Breast epithelium (tissue), 4 donors: Measurements from ENCODE around the gene ZMIZ2. TPM values are rescaled to one million over a fixed set of nuclear protein-coding genes. Genes with fewer than 3 reads are reported as not detected.

ENCODE experiments used
- DNase-seq, 2 donors: peaks; one replicate each; pipeline ENCODE4 v3.0.0-alpha.2; 2019; ENCODE audit warnings: low spot score in 2 of 2
- H3K27ac ChIP-seq, 2 donors: fragments of 200-600 bp; sonication (generic) in 1 of 2; one replicate each; pipeline ENCODE4 v1.5.1; 2016 to 2019; ENCODE audit warnings: mild to moderate bottlenecking in 1 of 2
- H3K27me3 ChIP-seq, 2 donors: fragments of 200-600 bp; sonication (generic) in 1 of 2; one replicate each; pipeline versions ENCODE4 v1.5.1 to v1.6.0; 2017 to 2019; ENCODE audit warnings: control low read depth in 1 of 2, mild to moderate bottlenecking in 1 of 2
- H3K36me3 ChIP-seq: fragments of 200-600 bp; one replicate; pipeline ENCODE4 v1.5.1; 2019
- H3K4me1 ChIP-seq, 2 donors: fragments of 200-600 bp; sonication (generic); one replicate each; pipeline ENCODE4 v1.5.1; 2016 to 2019; ENCODE audit warnings: control low read depth in 1 of 2
- H3K4me3 ChIP-seq, 3 donors: fragments of 200-600 bp; sonication (generic); 1 replicate in 2 of 3; 2 replicates in 1 of 3; pipeline ENCODE4 v1.5.1; 2016 to 2019; ENCODE audit warnings: mild to moderate bottlenecking in 3 of 3, moderate library complexity in 2 of 3
- H3K9me3 ChIP-seq, 2 donors: fragments of 200-600 bp; sonication (generic) in 1 of 2; one replicate each; pipeline ENCODE4 v1.5.1; 2016 to 2019; ENCODE audit warnings: control low read depth in 1 of 2
- CTCF ChIP-seq, 3 donors: fragments of 450-650 bp; IDR thresholded peaks; one replicate each; pipeline ENCODE4 v1.5.1; 2016 to 2017; ENCODE audit warnings: antibody characterized with exemption in 3 of 3, mild to moderate bottlenecking in 3 of 3, moderate library complexity in 3 of 3
- POLR2A ChIP-seq: fragments of 450-650 bp; IDR thresholded peaks from one replicate; pipeline ENCODE4 v1.6.1; 2016; ENCODE audit warnings: antibody characterized with exemption, mild to moderate bottlenecking, moderate library complexity
- POLR2AphosphoS5 ChIP-seq, 3 donors: sonication (generic); formaldehyde crosslinking; IDR thresholded peaks; one replicate each; pipeline ENCODE4 v1.6.1; 2017; ENCODE audit warnings: antibody characterized with exemption in 3 of 3
- intact Hi-C: fragments of 100-400 bp; cut with DNase I; formaldehyde crosslinking; loops from one replicate; pipeline ENCODE4 v1.15.1; 2023; ENCODE audit warnings: low total_unique reads
- total RNA-seq, 3 donors: library from RNA; depleted of rRNA; stranded (reverse); fragments of >200 nt; gene quantifications; one replicate each; pipeline ENCODE4 v1.1.0, GENCODE V29; 2016

The ZMIZ2 gene
- total RNA-seq, 3 donors from 2014 or later, result 12.5 to 30.1 (median 23.6) TPM

- no peaks in the 10 kb centered on the region for H3K9me3 ChIP-seq
- DNase-seq, result no peak
- peaks cover 9 to 22% of the 10 kb centered on the region in 2 donors for H3K4me1 ChIP-seq
- TF ChIP-seq POLR2AphosphoS5 (IDR thresholded peaks at IDR 0.05), result no peak
- TF ChIP-seq CTCF (IDR thresholded peaks at IDR 0.05), result no peak
- TF ChIP-seq POLR2A, result no peak
- H3K27ac ChIP-seq, result peak overlapping the region; percentile 80
- peak overlapping the region in 1 of 3 donors; percentile 17 for H3K4me3 ChIP-seq
- intact Hi-C loops, result no loop called here
- no peaks in the 10 kb centered on the region for H3K36me3 ChIP-seq
- no peaks in the 10 kb centered on the region for H3K27me3 ChIP-seq
These were observed 6.4 kb downstream of the ZMIZ2 start for GRCh38 chr7:44754802-44755697.

GRCh38 chr7:44755698-44756627 is 7.3 kb downstream of the ZMIZ2 start:
- peaks cover 9 to 18% of the 10 kb centered on the region in 2 donors for H3K4me1 ChIP-seq
- intact Hi-C loops, result no loop called here

GRCh38 chr7:44756904-44757303 is 8.3 kb downstream of the ZMIZ2 start:
- no peaks in the 10 kb centered on the region for H3K9me3 ChIP-seq
- H3K27ac ChIP-seq, result peak overlapping the region in 1 of 2 donors; percentile 80
- H3K4me3 ChIP-seq, result no peak overlapping the region
- intact Hi-C loops, result no loop called here
- TF ChIP-seq POLR2AphosphoS5 (IDR thresholded peaks at IDR 0.05) (no peak), CTCF (IDR thresholded peaks at IDR 0.05) (no peak), POLR2A (no peak)
- no peaks in the 10 kb centered on the region for H3K27me3 ChIP-seq
- H3K36me3 ChIP-seq, result no peaks in the 10 kb centered on the region
- peaks cover 9 to 18% of the 10 kb centered on the region in 2 donors for H3K4me1 ChIP-seq
- DNase-seq, result no peak

More at GRCh38 chr7:44755698-44756627, 7.3 kb downstream of the ZMIZ2 start:
- peak in 1 of 2 donors; percentile 66 for DNase-seq
- no peak for TF ChIP-seq POLR2AphosphoS5 (IDR thresholded peaks at IDR 0.05)
- no peak for TF ChIP-seq POLR2A
- no peak for TF ChIP-seq CTCF (IDR thresholded peaks at IDR 0.05)
- peak overlapping the region in 1 of 3 donors; percentile 17 for H3K4me3 ChIP-seq
- H3K9me3 ChIP-seq, result no peaks in the 10 kb centered on the region
- no peaks in the 10 kb centered on the region for H3K27me3 ChIP-seq
- H3K27ac ChIP-seq, result peak overlapping the region; percentile 80
- H3K36me3 ChIP-seq, result no peaks in the 10 kb centered on the region

GRCh38 chr7:44757311-44757710 is 8.7 kb downstream of the ZMIZ2 start:
- Histone ChIP-seq H3K4me3 (no peak overlapping the region), H3K27ac (no peak overlapping the region), H3K4me1 (peaks cover 9 to 18% of the 10 kb centered on the region in 2 donors), H3K36me3 (no peaks in the 10 kb centered on the region), H3K9me3 (no peaks in the 10 kb centered on the region), H3K27me3 (no peaks in the 10 kb centered on the region)
- intact Hi-C loops, result no loop called here
- TF ChIP-seq CTCF (IDR thresholded peaks at IDR 0.05) (no peak), POLR2AphosphoS5 (IDR thresholded peaks at IDR 0.05) (no peak), POLR2A (no peak)
- no peak for DNase-seq
